DMS53 treated with DMSO at 0.1 percent for 48 hours (cell line): ENCODE data around the gene ACP3.
A peak's percentile ranks its signal among the peaks of the same experiment; 100 is the strongest.
"Not testable (repeated sequence)": the region's sequence is repeated elsewhere in the genome, so short reads cannot be mapped to it uniquely, and the experiment has no call there.

Experiments used
- DNase-seq: peaks from one replicate; lab custom pipeline; 2025; ENCODE audit not compliant: unreplicated experiment; lab: John Stamatoyannopoulos, UW

Gene ACP3

GRCh38 chr3:132354916-132355702 is 37.9 kb downstream of the ACP3 start:
- DNase-seq, result no peak

- DNase-seq, result no peak
Measured at GRCh38 chr3:132356568-132356967, 39.4 kb downstream of the ACP3 start.

- DNase-seq, result no peak
Measured at GRCh38 chr3:132360717-132361116, 43.5 kb downstream of the ACP3 start.

GRCh38 chr3:132362329-132362728 is 45.1 kb downstream of the ACP3 start:
- DNase-seq, result no peak

GRCh38 chr3:132368515-132368914 is 51.3 kb downstream of the ACP3 start:
- no peak for DNase-seq

GRCh38 chr3:132368962-132369361 is 51.8 kb downstream of the ACP3 start:
- DNase-seq, result no peak

GRCh38 chr3:132376945-132377354 is 59.7 kb downstream of the ACP3 start:
- not testable (repeated sequence) for DNase-seq

- DNase-seq, result no peak
Measured at GRCh38 chr3:132378048-132378762, 61.0 kb downstream of the ACP3 start.

- DNase-seq, result peak; percentile 69
Measured at GRCh38 chr3:132378846-132379245, 61.6 kb downstream of the ACP3 start.

- DNase-seq, result no peak
Measured at GRCh38 chr3:132380920-132381319, 63.7 kb downstream of the ACP3 start.

- DNase-seq, result no peak
Measured at GRCh38 chr3:132381348-132381944, 64.2 kb downstream of the ACP3 start.

- no peak for DNase-seq
Measured at GRCh38 chr3:132382267-132382666, 65.1 kb downstream of the ACP3 start.

- no peak for DNase-seq
Measured at GRCh38 chr3:132382688-132383194, 65.5 kb downstream of the ACP3 start.

- no peak for DNase-seq
Measured at GRCh38 chr3:132386259-132386658, 69.1 kb downstream of the ACP3 start.

- DNase-seq, result not testable (repeated sequence)
Measured at GRCh38 chr3:132392675-132393074, 75.5 kb downstream of the ACP3 start.

- no peak for DNase-seq
Measured at GRCh38 chr3:132394320-132394719, 77.1 kb downstream of the ACP3 start.

- no peak for DNase-seq
Measured at GRCh38 chr3:132395126-132395525, 77.9 kb downstream of the ACP3 start.

- DNase-seq, result no peak
Measured at GRCh38 chr3:132396255-132396654, 79.0 kb downstream of the ACP3 start.

GRCh38 chr3:132396776-132397175 is 79.6 kb downstream of the ACP3 start:
- DNase-seq, result not testable (repeated sequence)

GRCh38 chr3:132399054-132399929 is 82.1 kb downstream of the ACP3 start:
- peak; percentile 34 for DNase-seq

- no peak for DNase-seq
Measured at GRCh38 chr3:132401255-132401654, 84.0 kb downstream of the ACP3 start.
